SHP77 treated with DMSO at 0.1 percent for 48 hours (cell line): ENCODE measurements around the gene HSPB8.

ENCODE experiments used
- DNase-seq: peaks from one replicate; lab custom pipeline; 2025; lab: John Stamatoyannopoulos, UW

Gene HSPB8

DNA sequence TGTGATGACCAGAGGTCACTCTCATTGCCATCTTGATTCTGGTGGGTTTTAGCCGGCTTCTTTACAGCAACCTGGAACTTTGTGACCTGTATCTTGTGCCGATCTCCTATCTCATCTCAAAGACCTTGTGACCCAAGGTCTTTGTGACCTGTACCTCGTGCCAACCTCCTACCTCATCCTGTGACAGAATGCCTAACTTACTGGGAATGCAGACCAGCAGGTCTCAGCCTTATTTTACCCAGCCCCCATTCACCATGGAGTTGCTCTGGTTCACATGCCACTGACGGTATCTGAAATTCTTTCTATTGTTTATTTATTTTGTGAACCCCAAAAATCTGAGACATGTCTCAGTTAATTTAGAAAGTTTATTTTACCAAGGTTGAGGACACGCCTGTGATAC, 7.4 kb upstream of the HSPB8 start:
- DNase-seq: no peak

DNA sequence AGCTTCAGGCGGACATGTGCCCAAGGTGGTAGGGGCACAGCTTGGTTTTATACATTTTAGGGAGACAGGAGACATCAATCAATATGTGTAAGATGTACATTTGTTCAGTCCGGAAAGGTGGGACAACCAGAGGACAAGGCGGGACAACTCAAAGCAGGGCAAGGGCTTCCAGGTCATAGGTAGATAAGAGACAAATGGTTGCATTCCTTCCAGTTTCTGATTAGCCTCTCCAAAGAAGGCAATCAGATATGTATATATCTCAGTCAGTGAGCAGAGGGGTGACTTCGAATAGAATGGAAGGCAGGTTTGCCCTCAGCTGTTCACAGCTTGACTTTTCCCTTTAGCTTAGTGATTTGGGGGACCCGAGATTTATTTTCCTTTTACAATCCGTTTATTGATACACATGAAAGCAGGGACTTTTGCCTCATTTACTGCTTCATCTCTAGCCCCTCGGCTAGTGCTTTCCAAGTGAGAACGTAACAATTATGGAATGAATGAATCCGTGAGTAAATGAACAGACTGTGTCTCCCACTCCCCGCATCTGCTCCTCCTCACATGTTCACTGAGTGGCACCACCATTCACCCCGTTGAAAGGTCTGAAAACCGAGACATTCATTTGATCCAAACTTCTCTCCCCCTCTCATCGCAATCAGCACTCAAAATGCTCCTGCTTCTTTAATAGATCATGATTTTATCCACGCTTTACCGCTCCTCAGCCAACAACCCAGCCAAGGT, 6.9 kb upstream of the HSPB8 start:
- no peak for DNase-seq

DNA sequence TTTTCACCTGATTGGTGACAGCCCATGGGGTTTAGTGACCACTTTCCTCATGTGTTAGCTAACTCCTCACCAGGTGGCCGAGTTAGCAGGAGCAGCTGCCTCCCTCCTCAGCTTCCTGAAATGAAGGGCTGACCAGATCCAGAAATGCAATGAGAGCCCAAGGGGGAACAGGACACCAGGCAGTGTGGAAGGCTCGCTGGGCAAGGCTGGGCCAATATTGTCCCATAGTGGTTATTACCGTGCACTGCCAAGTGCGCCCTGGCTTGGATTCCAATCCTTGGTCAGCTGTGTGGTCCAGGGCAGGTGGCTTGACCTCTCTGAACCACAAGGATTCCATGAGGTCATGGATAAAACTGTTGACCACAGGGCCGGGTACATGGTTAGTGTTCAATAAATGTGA, 3.6 kb upstream of the HSPB8 start:
- DNase-seq: no peak

DNA sequence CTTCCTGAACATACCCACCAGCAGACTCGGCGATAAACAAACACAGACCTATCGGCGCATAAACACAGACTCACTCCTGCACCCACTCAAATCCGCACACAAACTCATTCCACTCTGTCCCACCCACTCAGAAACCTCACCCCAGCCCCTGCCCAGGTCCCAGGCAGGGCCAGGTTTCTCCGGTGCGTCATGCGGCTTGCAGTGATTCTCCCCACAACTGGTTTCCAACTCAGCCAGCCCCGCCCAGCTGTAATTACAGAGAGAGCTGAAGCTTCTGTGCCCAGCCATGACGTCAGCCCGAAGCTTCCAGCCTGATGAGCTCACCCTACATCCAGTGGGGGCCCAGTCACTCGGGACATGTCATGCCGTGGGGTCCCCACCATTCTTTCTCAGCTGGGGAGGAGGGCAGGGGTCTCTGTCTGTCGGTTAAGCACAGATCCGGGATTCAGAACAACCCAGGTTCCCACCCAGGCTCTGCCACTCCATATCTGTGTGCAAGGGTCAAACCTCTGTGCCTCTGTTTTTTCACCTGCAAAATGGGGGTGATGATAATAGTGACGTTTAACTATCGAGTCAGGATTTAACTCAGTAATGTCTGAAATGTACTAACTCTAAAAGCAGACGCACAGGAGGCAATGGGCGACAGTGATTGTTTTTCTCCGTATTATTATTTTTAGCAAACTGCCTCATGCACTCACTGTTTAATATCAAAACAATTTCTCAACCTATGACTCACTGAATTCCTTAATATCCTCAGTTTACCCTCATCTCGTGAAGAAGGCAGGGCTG, 2.3 kb upstream of the HSPB8 start:
- peak; percentile 17 for DNase-seq

DNA sequence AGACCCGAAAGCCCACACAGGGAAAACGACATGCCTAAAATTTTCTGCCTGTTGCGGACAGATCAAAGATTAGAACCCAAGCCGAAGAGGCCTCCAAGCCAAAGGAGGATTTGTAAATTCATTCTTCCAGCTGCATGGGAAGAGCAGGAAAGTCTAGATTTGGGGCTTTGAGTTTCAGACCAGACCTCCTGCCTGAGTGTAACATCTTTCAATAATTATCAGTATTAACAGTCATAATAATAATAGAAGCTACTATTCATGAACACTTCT, 1.7 kb upstream of the HSPB8 start:
- DNase-seq: no peak

DNA sequence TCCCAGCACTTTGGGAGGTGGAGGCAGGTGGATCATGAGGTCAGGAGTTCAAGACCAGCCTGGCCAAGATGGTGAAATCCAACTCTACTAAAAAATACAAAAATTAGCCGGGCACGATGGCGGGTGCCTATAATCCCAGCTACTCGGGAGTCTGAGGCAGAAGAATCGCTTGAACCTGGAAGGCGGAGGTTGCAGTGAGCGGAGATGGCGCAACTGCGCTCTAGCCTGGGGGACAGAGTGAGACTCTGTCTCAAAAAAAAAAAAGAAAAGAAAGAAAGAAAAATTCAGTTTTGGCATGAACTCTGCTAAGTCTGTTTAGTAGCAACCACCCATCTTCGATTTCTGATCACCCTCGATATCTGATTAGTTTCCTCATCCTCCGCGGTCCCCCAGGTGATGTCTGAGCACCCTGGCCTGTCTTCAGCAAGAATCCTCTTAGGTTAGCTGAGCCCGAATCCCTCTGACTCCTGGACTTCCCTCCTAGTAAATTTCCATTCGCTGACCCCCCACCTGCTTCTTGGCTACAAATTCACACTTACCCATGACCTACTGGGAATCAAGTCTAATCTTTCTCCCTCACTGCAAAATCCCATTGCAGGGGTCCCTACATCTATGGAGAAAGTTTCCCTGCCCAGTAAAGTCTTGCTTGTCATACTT, 879 bp upstream of the HSPB8 start:
- no peak for DNase-seq

DNA sequence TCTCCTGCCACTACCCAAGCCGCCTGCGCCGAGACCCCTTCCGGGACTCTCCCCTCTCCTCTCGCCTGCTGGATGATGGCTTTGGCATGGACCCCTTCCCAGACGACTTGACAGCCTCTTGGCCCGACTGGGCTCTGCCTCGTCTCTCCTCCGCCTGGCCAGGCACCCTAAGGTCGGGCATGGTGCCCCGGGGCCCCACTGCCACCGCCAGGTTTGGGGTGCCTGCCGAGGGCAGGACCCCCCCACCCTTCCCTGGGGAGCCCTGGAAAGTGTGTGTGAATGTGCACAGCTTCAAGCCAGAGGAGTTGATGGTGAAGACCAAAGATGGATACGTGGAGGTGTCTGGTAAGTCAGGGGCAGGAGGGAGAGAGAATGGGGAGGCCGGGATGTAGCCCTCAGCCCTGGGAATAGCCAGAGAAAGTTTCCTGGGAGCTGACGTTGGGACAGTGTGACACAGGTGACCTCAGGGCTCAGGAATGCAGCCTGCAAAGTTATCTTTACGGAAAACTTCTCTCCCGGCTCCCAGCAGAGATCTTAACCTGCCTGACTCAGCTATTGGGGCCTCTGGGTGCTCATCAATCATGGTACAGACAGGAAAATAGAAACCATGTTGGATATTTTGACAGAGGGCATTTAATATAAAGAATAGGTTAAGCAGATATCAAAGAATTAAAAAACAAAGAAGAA, 747 bp downstream of the HSPB8 start:
- no peak for DNase-seq

DNA sequence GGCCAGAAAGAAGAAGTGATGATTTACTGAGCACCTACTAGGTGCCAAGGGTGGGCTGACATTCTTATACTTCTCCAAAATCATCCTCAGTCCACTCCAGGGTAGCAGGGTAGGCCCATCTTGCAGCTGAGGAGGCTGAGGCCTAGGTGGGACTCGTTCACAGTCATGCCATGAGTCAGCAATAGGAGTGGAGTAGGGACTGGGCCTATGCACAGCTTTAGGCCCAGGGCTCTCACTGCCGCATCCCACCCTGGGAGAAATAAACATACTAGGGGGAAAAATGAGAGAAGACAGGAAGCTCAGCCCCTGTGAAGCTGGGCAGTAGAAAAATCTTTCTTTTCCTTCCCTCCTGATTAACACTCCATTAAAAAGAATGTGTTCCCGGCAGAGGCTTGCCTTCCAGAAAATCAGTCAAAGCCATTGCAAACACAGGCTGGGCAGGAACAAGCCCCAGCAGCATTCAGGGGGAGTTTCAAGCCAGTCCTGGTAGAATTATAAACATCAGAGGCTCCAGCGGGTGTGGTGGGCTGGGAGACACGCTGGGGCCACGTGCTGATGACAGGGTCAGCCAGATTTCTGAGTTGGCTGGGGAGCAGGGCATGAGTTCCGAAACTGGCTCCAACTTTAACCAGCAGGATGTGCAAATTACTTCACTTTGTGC, 1.8 kb downstream of the HSPB8 start:
- no peak for DNase-seq

DNA sequence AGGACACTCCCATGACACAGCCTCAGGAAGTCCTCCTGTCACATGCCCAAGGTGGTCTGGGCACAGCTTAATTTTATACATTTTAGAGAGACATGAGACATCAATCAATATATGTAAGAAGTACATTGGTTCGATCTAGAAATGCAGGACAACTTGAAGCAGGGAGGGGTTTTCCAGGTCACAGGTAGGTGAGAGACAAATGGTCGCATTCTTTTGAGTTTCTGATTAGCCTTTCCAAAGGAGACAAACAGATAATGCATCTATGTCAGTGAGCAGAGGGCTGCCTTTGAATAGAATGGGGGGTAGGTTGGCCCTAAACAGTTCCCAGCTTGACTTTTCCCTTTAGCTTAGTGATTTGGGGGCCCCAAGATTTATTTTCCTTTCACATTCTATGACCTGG, 2.5 kb downstream of the HSPB8 start:
- no peak for DNase-seq

DNA sequence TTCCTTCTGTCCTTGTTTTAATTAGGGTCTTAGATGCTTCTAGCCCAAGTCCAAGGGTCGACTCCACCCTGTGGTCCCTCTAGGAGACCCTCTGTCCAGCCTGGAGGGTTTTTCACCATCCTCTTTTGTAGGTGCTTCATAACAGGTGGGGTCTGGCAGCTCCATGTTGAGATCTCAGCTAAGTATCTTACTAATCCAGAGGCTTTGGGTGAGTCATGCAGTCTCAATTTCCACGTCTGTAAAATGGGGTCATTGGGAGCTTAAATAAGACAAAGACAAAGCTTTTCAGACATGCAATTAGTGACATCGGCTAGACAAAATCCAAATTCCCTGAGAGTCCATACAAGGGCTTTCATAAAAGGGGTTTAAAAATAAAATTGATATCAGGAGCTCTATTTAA, 3.2 kb downstream of the HSPB8 start:
- no peak for DNase-seq

DNA sequence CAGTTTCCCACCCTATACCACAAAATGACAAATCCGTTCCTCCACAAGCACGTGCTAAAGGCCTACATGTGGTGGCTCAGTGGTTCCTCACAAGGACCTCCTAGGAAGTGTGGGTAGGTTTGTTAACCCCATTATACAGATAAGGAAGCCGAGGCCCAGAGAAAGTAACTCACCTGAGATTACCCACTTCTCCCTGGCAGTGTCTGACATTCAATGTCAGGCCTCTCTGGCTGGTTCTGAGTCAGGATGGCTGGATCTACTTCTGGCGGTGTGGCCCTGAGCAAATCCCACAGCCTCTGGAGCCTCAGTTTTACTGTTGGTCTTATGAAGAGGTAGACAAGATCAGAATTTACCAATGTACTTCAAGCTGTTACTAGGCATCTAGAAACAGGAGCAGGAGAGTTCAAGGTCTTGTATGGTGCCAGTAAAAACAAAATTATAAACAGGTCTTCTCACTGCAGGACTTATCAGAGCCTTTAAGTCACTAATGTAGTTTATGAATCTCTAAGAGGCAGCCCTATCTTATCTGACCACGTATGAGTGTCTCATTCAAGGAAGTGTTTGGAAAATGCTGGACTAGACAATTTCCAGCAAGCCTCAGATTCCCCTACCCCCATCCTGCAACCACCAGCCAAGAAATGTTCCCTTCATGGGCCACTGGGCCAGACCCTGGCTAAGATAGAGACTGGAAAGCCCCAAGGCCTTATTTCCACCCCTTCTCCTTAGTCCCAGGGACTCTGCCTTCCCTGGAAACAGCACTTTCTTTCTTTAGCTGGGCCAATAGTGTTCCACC, 4.2 kb downstream of the HSPB8 start:
- DNase-seq: no peak

DNA sequence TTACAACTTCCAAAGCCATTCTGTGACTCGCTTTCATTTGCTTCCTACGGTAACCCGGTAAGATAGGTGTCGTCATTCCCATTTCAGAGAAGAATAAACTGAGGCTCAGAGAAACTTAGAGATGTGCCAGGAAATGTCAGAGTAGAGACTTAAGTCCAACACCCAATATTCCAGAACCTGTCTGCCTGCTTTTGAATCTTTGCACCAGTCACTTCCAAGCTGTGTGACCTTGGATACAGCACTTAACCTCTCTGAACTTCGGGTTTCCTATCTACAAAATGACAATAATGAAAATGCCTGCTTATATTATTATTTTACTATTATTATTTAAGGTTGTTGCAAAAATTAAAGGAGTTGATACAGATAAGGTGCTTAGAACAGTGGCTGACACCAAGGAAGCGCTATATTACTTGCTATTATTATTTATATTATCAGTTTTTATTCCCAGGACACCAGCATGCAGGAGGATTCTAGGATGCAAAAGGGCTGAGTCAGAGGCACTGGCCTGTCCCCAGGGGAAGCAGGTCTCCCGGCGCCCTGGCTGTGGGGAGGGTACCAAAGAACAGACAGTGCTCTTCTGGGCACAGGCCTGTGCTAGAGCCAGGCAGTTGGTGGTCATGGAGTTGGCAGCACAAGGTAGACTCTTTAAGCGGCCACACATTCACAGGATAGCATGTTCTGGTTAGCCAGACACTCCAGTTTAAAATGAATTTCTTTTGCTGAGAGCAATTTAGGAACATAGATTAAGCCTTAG, 5.4 kb downstream of the HSPB8 start:
- no peak for DNase-seq

DNA sequence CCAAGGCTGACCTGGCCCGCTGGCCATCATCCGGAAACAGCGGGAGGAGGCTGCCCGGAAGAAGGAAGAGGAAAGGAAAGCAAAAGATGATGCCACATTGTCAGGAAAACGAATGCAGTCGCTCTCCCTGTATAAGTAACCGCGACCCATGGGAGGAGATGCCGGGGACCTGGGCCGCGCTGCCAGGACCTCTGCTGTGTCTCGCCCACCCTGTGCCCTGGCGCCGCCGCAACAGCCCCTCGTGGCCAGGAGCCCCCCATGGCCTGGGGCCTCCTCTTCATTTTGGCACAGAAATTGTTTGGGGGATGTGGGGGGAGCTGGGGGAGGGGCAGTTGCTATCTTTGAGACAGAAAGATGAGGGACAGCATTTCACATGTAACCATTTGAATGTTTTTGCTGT, 16.5 kb downstream of the HSPB8 start:
- no peak for DNase-seq

DNA sequence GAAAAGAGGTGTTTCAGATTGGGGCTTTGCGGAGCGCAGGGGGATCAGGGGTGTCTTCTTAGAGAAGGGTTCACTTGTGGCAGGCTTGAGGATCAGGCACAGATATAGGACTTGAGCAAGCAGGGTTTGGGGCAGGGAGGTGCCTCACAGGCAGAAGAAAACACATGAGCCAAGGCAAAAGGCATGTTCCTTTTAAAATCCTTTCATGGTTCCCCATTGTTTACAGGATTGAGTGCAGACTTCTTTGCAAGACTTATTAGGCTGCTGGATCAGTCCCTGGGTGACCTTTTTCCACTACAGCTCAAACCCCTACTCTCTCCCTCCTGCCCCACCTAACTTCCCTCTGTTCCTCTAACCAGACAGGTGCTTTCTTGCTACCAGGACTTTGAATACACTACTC, 19.7 kb downstream of the HSPB8 start:
- no peak for DNase-seq

DNA sequence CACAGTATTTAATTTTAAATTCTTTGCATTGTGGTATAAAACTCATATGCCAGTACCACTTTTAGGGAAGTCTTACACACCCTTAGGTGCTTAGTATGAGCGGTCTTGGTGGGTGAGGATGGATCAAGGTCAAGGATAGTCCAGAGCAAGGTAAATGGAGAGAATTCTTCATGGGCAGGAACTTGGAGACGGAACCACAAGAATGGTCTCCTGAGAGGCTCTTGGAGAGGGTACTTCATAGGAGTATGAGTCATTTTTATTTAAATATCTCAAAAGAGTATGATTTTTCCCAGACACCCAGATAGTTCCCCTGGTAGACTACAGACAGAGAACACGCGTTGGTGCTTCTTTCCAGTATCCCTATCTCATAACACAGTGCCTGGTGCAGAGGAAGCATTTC, 21.9 kb downstream of the HSPB8 start:
- no peak for DNase-seq

DNA sequence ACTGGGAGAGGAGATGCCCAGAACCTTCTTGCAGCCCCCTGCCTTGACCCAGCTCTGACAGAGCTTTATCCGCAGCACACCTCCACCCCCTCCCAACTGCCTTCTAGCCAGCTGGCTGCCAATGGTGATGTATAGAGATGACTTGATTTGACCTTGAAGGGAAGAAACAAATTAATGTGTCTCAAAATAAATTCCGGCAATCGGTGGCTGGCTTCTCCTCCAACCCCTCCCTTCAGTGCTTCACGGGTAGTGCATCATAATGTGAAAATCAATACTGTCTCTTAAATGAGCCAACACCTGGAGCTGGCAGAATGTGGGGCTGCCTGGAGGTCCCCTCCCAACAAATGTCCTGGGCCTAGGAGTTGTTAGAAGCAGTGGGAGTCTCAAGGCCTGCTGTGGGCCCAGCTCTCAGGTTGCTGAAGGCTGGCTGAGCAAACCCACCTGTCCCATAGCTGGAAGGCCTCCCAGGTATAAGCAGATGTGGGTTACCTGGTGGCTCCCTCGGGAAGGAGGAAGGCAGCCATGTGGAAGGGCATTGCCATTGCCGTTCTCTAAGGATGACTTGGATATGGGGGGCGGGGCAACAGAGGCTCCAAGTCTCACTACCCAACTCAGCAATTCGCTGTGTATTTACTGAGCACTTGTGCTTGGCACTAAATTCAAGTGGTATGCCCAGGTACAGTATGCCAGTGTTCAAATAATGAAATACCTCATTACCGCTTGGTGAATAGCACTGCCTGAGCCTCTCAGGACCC, 23.2 kb downstream of the HSPB8 start:
- DNase-seq: no peak

DNA sequence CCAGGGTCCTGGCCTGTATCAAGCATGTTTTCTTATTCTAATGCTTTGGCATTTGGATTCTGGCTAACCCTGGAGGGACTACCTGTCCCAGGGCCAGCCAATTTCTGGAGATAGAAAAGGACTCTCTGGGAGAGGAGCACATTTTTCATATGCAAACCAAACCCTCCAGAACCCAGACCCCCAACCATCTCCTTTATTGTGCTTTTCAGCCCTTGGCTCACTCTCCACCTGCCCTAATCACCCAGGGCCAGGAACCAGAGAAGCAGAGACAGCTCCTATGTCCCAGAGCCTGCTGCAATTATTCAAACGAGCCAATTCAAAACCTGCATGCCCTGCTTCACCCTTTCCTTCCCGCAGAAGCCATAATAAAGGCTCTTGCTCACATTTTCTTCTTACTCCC, 23.8 kb downstream of the HSPB8 start:
- DNase-seq: no peak

DNA sequence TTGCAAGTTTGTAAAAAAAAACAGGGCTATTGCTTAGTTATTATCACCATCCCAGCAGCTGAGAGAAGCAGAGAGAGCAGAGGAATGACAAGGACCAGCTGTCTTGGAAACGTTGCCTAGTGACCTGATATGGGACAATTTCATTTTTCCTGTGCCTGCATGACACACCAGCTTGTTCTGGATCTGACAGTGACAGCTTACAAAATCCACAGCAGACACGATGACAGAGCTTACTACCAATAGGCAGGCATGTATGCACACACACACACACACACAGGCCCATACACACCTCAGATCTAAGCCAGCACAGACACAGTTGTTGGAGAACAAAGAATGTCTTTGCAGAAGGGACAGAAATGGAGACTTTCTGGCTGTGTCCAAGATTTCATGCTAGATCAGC, 25.4 kb downstream of the HSPB8 start:
- DNase-seq: no peak

DNA sequence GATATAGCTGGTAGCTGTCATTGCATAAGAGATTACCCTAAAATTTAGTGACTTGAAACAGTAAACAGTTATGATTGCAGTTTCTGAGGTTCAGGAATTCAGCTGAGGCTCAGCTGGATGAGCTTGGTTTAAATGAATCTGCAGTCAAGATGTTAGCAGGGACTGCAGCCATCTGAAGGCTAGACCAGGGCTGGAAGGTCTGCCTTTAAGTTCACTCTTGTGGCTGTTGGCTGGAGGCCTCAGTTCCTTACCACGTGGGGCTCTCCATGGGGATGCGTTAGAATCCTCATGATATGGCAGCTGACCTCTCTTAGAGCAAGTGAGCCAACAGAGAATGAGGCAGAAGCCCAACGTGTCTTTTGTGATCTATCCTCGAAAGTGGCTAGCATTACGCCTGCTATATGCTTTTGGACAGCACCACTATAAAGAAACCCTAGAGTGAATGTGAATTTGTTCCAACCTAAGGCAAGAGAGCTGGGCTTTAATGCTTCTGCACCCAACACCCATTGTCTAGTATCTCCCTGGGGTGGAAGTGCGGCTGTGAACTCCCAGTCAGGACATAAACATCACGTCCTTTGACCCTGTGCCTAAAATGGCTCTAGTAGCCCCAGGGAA, 26.0 kb downstream of the HSPB8 start:
- no peak for DNase-seq
